Mucosa of stomach (tissue), 1 donor: Measurements from ENCODE around the gene UBE2E2.

Experiments used
- H3K27me3 ChIP-seq: one replicate; pipeline ENCODE4 v1.7.0; 2013; ENCODE audit warnings: mild to moderate bottlenecking, low read length; ENCODE audit not compliant: control insufficient read depth, insufficient read depth
- H3K36me3 ChIP-seq: one replicate; pipeline ENCODE4 v1.7.0; 2013; ENCODE audit warnings: low read length; ENCODE audit not compliant: control insufficient read depth, insufficient read depth
- H3K4me1 ChIP-seq: one replicate; pipeline ENCODE4 v1.7.0; 2013; ENCODE audit warnings: mild to moderate bottlenecking, low read length; ENCODE audit not compliant: control insufficient read depth, insufficient read depth
- H3K4me3 ChIP-seq: one replicate; pipeline ENCODE4 v1.7.0; 2013; ENCODE audit warnings: low read length
- H3K9ac ChIP-seq: one replicate; pipeline ENCODE4 v1.7.0; 2013; ENCODE audit warnings: mild to moderate bottlenecking, low read length, moderate library complexity
- H3K9me3 ChIP-seq: one replicate; pipeline ENCODE4 v1.7.0; 2013; ENCODE audit warnings: mild to moderate bottlenecking, low read length, moderate library complexity; ENCODE audit not compliant: control insufficient read depth
- donor health status: Pancreatic carcinoma.

The UBE2E2 gene

GRCh38 chr3:23202921-23203707 is at the start of gene UBE2E2:
Gene UBE2E2, plus strand, starts transcription at chr3:23203327.
- H3K9ac ChIP-seq, result peak within 1 kb of the TSS; percentile 82
- peaks cover 4% of the 10 kb centered on the region for H3K4me1 ChIP-seq
- H3K9me3 ChIP-seq, result no peaks in the 10 kb centered on the region
- H3K27me3 ChIP-seq, result peaks cover 17% of the 10 kb centered on the region
- H3K4me3 ChIP-seq, result peak within 1 kb of the TSS; percentile 80
- no peaks in the 10 kb centered on the region for H3K36me3 ChIP-seq

DNA sequence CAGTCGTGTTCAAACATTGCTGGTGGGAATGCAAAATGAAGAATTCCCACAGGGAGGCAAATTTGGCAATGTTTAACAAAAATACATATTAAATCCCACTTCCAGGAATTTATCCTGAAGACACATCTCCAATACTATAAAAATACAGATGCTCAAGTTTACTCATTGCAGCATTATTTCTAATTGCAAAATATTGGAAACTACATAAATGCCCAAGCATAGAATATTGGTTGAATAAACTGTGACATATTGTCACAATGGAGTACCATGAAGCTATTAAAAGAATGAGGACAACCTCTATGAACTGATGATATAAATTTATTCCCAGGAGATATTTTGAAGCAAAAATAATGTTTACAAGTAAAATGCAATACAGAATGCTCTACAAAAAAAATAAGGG is 49.7 kb upstream of the UBE2E2 start:
- Histone ChIP-seq H3K9me3 (no peaks in the 10 kb centered on the region), H3K9ac (no peak overlapping the region), H3K4me3 (no peak overlapping the region), H3K36me3 (no peaks in the 10 kb centered on the region), H3K27me3 (peaks cover 5% of the 10 kb centered on the region), H3K4me1 (no peaks in the 10 kb centered on the region)

DNA sequence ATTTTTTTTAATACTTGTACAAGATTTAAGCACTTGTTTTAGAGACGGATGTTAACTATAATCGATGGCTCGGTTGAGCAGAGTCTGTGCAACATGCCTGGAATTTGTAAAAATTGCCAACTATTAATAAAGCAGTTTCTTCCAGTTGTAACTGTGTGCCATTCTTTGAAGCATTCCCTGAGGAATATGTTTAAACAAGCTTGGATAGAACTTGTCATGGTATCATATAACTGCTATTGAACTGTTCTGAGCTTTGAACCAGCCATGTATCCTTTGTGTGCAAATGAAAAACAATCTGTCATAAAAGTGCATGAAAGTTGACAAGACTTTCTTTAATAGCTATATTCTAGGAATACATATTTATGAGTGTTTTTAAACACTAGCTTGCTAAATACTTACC is 45.8 kb upstream of the UBE2E2 start:
- no peak overlapping the region for H3K4me3 ChIP-seq
- no peaks in the 10 kb centered on the region for H3K4me1 ChIP-seq
- H3K9ac ChIP-seq, result no peak overlapping the region
- no peaks in the 10 kb centered on the region for H3K36me3 ChIP-seq
- no peaks in the 10 kb centered on the region for H3K9me3 ChIP-seq
- H3K27me3 ChIP-seq, result peaks cover 12% of the 10 kb centered on the region

GRCh38 chr3:23159929-23160328 is 43.2 kb upstream of the UBE2E2 start:
- H3K4me3 ChIP-seq, result no peak overlapping the region
- peaks cover 16% of the 10 kb centered on the region for H3K27me3 ChIP-seq
- H3K4me1 ChIP-seq, result no peaks in the 10 kb centered on the region
- no peaks in the 10 kb centered on the region for H3K9me3 ChIP-seq
- H3K36me3 ChIP-seq, result no peaks in the 10 kb centered on the region
- no peak overlapping the region for H3K9ac ChIP-seq

DNA sequence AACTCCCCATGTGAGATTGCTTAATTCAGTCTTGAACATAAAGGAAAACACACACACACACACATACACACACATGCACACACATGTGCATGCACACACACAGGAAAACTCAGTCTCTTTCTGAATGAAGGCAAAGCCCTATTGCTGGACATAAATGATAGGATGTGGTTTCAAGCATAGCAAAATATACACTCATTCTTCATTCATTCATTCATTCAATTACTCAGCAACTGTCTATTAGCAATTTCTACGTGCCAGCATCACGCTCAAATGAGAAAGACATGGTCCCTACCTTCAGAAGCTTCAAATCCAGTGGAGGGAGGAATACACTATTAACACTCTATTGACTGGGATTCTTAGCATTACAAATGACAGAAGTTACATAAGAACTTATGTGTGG is 41.8 kb upstream of the UBE2E2 start:
- Histone ChIP-seq H3K9ac (no peak overlapping the region), H3K9me3 (no peaks in the 10 kb centered on the region), H3K4me3 (no peak overlapping the region), H3K36me3 (no peaks in the 10 kb centered on the region), H3K27me3 (peaks cover 16% of the 10 kb centered on the region), H3K4me1 (no peaks in the 10 kb centered on the region)

DNA sequence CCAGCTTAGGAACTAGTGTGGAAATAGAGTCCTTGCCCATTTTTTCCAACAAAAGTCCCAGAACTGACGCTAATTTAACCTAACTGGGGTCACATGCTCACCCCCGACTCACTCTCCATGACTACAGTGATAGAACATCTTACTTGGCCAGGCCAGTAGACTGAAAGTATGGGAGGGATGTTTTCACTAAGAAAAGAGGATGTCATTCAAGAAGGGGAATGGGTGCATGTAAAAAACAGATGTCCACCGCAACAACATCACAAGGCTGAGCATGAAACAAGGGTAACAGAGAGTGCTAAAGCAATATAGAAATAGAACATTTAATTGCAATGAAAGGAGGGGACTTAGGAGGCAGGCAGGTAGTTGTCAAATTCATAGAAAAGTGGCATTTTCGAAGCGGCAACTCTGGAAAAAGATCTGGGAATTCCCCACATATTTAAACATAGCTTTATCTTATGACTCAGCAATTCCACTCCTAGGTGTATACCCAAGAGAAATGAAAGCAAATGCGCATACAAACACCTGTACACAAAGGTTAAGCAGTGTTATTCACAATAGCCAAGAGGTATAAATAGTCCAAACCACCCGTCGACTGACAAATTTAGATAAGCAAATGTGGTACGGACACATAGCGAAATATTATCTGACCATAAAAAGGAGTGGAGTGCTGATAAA is 41.1 kb upstream of the UBE2E2 start:
- H3K4me1 ChIP-seq, result no peaks in the 10 kb centered on the region
- H3K4me3 ChIP-seq, result no peak overlapping the region
- H3K9ac ChIP-seq, result no peak overlapping the region
- no peaks in the 10 kb centered on the region for H3K9me3 ChIP-seq
- no peaks in the 10 kb centered on the region for H3K36me3 ChIP-seq
- H3K27me3 ChIP-seq, result peaks cover 15% of the 10 kb centered on the region

GRCh38 chr3:23162934-23163333 is 40.2 kb upstream of the UBE2E2 start:
- no peak overlapping the region for H3K4me3 ChIP-seq
- H3K36me3 ChIP-seq, result no peaks in the 10 kb centered on the region
- H3K27me3 ChIP-seq, result peaks cover 12% of the 10 kb centered on the region
- no peaks in the 10 kb centered on the region for H3K4me1 ChIP-seq
- H3K9ac ChIP-seq, result no peak overlapping the region
- H3K9me3 ChIP-seq, result no peaks in the 10 kb centered on the region

DNA sequence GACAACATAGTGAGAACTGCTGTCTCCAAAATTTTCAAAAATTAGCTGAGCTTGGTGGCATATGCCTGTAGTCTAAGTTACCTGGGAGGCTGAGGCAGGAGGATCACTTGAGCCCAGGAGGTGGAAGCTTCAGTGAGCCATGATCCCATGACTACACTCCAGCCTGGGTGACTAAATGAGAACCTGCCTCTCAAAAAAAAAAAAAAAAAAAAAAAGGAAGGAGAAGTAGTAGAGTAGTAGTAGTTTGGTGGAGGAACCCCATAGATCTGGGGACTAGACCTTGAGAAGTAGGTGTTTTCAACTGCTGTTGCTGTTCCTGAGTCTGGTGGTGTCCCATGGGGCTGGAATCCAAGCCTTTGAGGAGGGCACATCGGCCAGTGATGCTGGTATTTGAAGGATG is 38.4 kb upstream of the UBE2E2 start:
- Histone ChIP-seq H3K9ac (no peak overlapping the region), H3K4me1 (no peaks in the 10 kb centered on the region), H3K4me3 (no peak overlapping the region), H3K36me3 (no peaks in the 10 kb centered on the region), H3K9me3 (no peaks in the 10 kb centered on the region), H3K27me3 (peaks cover 5% of the 10 kb centered on the region)

GRCh38 chr3:23165571-23165970 is 37.6 kb upstream of the UBE2E2 start:
- H3K4me1 ChIP-seq, result no peaks in the 10 kb centered on the region
- H3K4me3 ChIP-seq, result no peak overlapping the region
- no peak overlapping the region for H3K9ac ChIP-seq
- H3K27me3 ChIP-seq, result peaks cover 5% of the 10 kb centered on the region
- H3K9me3 ChIP-seq, result no peaks in the 10 kb centered on the region
- no peaks in the 10 kb centered on the region for H3K36me3 ChIP-seq

DNA sequence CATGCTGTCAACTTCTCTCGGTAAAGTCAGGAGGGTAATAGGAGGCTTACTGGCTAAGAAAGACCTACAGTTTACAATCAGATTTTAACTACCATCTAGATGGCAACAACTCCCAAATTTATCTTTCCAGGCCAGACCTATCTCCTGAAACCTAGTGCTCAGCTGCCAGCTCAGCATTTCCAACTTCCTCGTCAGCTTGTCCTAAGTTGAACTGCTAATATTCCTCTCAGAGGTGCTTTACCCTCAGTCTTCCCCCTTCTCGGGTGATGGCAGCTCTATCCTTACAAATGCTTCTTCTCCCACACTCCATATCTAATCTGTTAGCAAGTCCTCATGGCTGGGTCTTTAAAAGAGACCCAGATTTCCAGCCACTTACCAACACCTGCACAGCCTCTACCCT is 36.9 kb upstream of the UBE2E2 start:
- Histone ChIP-seq H3K4me1 (no peaks in the 10 kb centered on the region), H3K4me3 (no peak overlapping the region), H3K27me3 (peaks cover 5% of the 10 kb centered on the region), H3K36me3 (no peaks in the 10 kb centered on the region), H3K9ac (no peak overlapping the region), H3K9me3 (no peaks in the 10 kb centered on the region)

DNA sequence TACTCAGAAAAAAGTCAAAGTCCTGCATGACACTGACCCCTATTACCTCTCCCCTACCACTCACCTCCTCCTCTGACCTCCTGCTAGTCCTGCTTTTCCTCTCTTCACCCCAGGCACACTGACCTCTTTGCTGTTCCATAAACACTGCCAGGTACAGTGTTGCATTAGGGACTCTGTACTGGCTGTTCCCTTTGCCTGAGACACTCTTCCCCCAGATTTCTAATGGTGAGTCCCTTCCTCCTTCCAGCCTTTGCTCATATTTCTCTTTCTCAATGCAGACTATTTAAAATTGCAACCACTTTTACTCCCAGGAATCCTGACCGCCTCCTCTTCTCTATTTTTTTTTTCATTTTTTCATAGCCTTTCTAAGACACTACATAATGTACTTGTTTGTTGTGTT is 36.3 kb upstream of the UBE2E2 start:
- no peaks in the 10 kb centered on the region for H3K4me1 ChIP-seq
- peaks cover 5% of the 10 kb centered on the region for H3K27me3 ChIP-seq
- no peaks in the 10 kb centered on the region for H3K9me3 ChIP-seq
- no peak overlapping the region for H3K9ac ChIP-seq
- H3K36me3 ChIP-seq, result no peaks in the 10 kb centered on the region
- H3K4me3 ChIP-seq, result no peak overlapping the region

GRCh38 chr3:23169551-23169950 is 33.6 kb upstream of the UBE2E2 start:
- no peak overlapping the region for H3K9ac ChIP-seq
- H3K9me3 ChIP-seq, result no peaks in the 10 kb centered on the region
- no peaks in the 10 kb centered on the region for H3K36me3 ChIP-seq
- no peaks in the 10 kb centered on the region for H3K4me1 ChIP-seq
- no peak overlapping the region for H3K4me3 ChIP-seq
- H3K27me3 ChIP-seq, result no peaks in the 10 kb centered on the region
